Thoracic aorta (tissue), 2 donors: Measurements from ENCODE around the gene CAMKMT. TPM values are rescaled to one million over a fixed set of nuclear protein-coding genes. Genes with fewer than 3 reads are reported as not detected.

ENCODE experiments used
- ATAC-seq: fragments of 150-250 bp; one replicate; pipeline ENCODE4 v1.8.0; 2017; ENCODE audit warnings: low read depth; ENCODE audit not compliant: insufficient number of reproducible peaks, low FRiP score
- DNase-seq: peaks from one replicate; pipeline ENCODE4 v3.0.0-alpha.2; 2020; ENCODE audit warnings: low spot score
- H3K27ac ChIP-seq, 2 donors: fragments of 200-600 bp; sonication (generic); 1 replicate in 1 of 2; 2 replicates in 1 of 2; pipeline ENCODE4 v1.5.1; 2016; ENCODE audit warnings: mild to moderate bottlenecking in 2 of 2, moderate library complexity in 2 of 2
- H3K27me3 ChIP-seq: fragments of 200-600 bp; sonication (generic); replicated peaks from 2 replicates; pipeline ENCODE4 v1.6.0; 2016; ENCODE audit warnings: mild to moderate bottlenecking; ENCODE audit not compliant: insufficient read depth
- H3K36me3 ChIP-seq: fragments of 200-600 bp; sonication (generic); one replicate; pipeline ENCODE4 v1.5.1; 2016
- H3K4me1 ChIP-seq, 2 donors: fragments of 200-600 bp; sonication (generic); 1 replicate in 1 of 2; 2 replicates in 1 of 2; pipeline versions ENCODE4 v1.5.1 to v1.6.0; 2016; ENCODE audit warnings: low read depth in 2 of 2, mild to moderate bottlenecking in 1 of 2; ENCODE audit not compliant: control insufficient read depth in 1 of 2
- H3K4me3 ChIP-seq: fragments of 200-600 bp; sonication (generic); 2 replicates; pipeline ENCODE4 v1.5.1; 2016; ENCODE audit warnings: mild to moderate bottlenecking
- H3K9me3 ChIP-seq: fragments of 200-600 bp; sonication (generic); 2 replicates; pipeline ENCODE4 v1.5.1; 2016
- total RNA-seq, 2 donors: library from RNA; depleted of rRNA; stranded (reverse); fragments of >200 nt; gene quantifications; one replicate each; pipeline versions ENCODE4 v1.1.0 to v1.2.3, GENCODE V29; 2016
- TF ChIP-seq, protein P1 (sequence below): fragments of 200-600 bp; sonication (generic); IDR thresholded peaks from one replicate; pipeline ENCODE4 v1.5.1; 2019; ENCODE audit warnings: antibody characterized with exemption

CAMKMT gene
- total RNA-seq, 2 donors from 2014 or later: 4.7 to 11.6 TPM

- DNase-seq (no peak), ATAC-seq (no peak)
- no peaks in the 10 kb centered on the region for H3K4me1 ChIP-seq
- TF ChIP-seq, protein P1, sequence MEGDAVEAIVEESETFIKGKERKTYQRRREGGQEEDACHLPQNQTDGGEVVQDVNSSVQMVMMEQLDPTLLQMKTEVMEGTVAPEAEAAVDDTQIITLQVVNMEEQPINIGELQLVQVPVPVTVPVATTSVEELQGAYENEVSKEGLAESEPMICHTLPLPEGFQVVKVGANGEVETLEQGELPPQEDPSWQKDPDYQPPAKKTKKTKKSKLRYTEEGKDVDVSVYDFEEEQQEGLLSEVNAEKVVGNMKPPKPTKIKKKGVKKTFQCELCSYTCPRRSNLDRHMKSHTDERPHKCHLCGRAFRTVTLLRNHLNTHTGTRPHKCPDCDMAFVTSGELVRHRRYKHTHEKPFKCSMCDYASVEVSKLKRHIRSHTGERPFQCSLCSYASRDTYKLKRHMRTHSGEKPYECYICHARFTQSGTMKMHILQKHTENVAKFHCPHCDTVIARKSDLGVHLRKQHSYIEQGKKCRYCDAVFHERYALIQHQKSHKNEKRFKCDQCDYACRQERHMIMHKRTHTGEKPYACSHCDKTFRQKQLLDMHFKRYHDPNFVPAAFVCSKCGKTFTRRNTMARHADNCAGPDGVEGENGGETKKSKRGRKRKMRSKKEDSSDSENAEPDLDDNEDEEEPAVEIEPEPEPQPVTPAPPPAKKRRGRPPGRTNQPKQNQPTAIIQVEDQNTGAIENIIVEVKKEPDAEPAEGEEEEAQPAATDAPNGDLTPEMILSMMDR: no peak
- H3K27ac ChIP-seq: no peak overlapping the region
- H3K27me3 ChIP-seq: no peaks in the 10 kb centered on the region
- H3K4me3 ChIP-seq: no peak overlapping the region
- H3K36me3 ChIP-seq: no peaks in the 10 kb centered on the region
- no peaks in the 10 kb centered on the region for H3K9me3 ChIP-seq
These were observed 398.1 kb downstream of the CAMKMT start for GRCh38 chr2:44759823-44760222.

GRCh38 chr2:44763275-44763782, 401.6 kb downstream of the CAMKMT start:
- ATAC-seq: no peak

GRCh38 chr2:44766220-44766619, 404.5 kb downstream of the CAMKMT start:
- Histone ChIP-seq H3K27me3 (no peaks in the 10 kb centered on the region), H3K36me3 (no peaks in the 10 kb centered on the region), H3K27ac (no peak overlapping the region), H3K4me1 (no peaks in the 10 kb centered on the region), H3K9me3 (no peaks in the 10 kb centered on the region), H3K4me3 (no peak overlapping the region)
- no peak for DNase-seq
- TF ChIP-seq, protein P1: no peak
- no peak for ATAC-seq

More at GRCh38 chr2:44763275-44763782, 401.6 kb downstream of the CAMKMT start:
- no peak overlapping the region for H3K27ac ChIP-seq
- H3K27me3 ChIP-seq: no peaks in the 10 kb centered on the region
- no peaks in the 10 kb centered on the region for H3K9me3 ChIP-seq
- TF ChIP-seq, protein P1: no peak
- no peaks in the 10 kb centered on the region for H3K36me3 ChIP-seq
- DNase-seq: no peak
- H3K4me3 ChIP-seq: no peak overlapping the region
- no peaks in the 10 kb centered on the region for H3K4me1 ChIP-seq

- DNase-seq (no peak), ATAC-seq (no peak)
- TF ChIP-seq, protein P1: no peak
- no peak overlapping the region for H3K4me3 ChIP-seq
- no peaks in the 10 kb centered on the region for H3K27me3 ChIP-seq
- no peaks in the 10 kb centered on the region for H3K36me3 ChIP-seq
- H3K27ac ChIP-seq: no peak overlapping the region
- H3K9me3 ChIP-seq: no peaks in the 10 kb centered on the region
- H3K4me1 ChIP-seq: no peaks in the 10 kb centered on the region
These were observed 405.0 kb downstream of the CAMKMT start for GRCh38 chr2:44766777-44767176.

GRCh38 chr2:44767691-44768090, 405.9 kb downstream of the CAMKMT start:
- Histone ChIP-seq H3K27ac (no peak overlapping the region), H3K36me3 (no peaks in the 10 kb centered on the region), H3K27me3 (no peaks in the 10 kb centered on the region), H3K4me1 (no peaks in the 10 kb centered on the region), H3K9me3 (no peaks in the 10 kb centered on the region), H3K4me3 (no peak overlapping the region)
- DNase-seq (no peak), ATAC-seq (no peak)
- TF ChIP-seq, protein P1: no peak
